HUES6 (cell line): ENCODE measurements around the gene ZBTB20.

Experiments used
- H3K27ac ChIP-seq: 2 replicates; pipeline ENCODE4 v1.7.0; 2013; ENCODE audit warnings: low read depth, mild to moderate bottlenecking, low read length, inconsistent platforms
- H3K27me3 ChIP-seq: 2 replicates; pipeline ENCODE4 v1.6.1; 2013; ENCODE audit warnings: low read length; ENCODE audit not compliant: control insufficient read depth, insufficient read depth
- H3K36me3 ChIP-seq: 2 replicates; pipeline ENCODE4 v1.6.1; 2013; ENCODE audit warnings: low read length; ENCODE audit not compliant: control insufficient read depth, insufficient read depth
- H3K4me1 ChIP-seq: 2 replicates; pipeline ENCODE4 v1.6.1; 2013; ENCODE audit warnings: low read length; ENCODE audit not compliant: control insufficient read depth, insufficient read depth
- H3K4me3 ChIP-seq: 2 replicates; pipeline ENCODE4 v1.5.1; 2013; ENCODE audit warnings: low read depth, low read length
- H3K9ac ChIP-seq: one replicate; pipeline ENCODE4 v1.6.1; 2013; ENCODE audit warnings: mild to moderate bottlenecking, low read length
- H3K9me3 ChIP-seq: 2 replicates; pipeline ENCODE4 v1.6.1; 2013; ENCODE audit warnings: low read depth, low read length; ENCODE audit not compliant: control insufficient read depth, insufficient read depth

ZBTB20 gene

DNA sequence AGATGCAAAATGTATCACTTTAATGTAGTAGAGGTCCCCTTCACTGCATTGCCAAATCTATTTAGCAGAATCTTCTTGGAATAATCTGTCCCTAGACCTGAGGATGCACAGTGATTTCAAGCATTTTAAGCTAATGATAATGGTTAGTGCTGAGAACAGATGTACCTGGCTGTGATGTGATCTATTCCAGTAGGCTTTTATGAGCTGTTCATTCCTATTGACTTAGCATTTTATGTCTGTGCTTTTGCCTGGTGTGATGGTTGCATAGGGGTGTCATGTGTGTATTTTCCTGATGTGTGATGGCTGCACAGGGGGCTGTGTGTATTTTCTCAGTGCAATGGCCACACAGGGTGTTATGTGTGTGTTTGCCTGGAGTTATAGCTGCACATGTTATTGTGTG, 580.3 kb downstream of the ZBTB20 start:
- H3K4me3 ChIP-seq, result no peak overlapping the region

DNA sequence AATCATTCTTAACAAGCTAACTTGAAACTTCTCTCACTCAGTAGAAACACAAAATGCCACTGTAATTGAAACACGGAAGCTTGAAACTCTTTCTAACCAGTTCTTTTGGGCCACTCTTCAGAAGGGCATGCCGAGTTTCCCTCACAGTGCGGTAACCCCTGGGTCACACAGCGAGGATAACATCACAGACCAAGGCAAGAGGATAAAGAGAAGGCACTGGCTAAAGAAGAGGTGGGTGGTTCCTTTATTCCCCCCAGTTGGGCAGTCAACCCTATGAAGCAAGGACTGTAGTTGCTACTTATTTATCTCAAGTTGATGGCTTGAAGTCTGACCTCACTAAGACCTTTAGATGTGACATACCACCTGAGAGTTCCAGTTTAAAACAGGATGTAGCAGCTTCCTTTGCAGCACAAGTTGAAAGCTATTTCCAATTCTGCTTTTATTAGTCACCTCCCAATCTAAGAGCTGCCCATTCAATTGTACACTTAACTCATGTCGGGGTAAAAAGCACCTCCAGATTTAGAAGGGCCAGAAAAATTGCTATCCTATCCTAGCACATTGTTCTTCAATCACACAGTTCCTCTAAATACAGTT, 580.8 kb downstream of the ZBTB20 start:
- H3K9ac ChIP-seq, result no peak overlapping the region
- no peaks in the 10 kb centered on the region for H3K27me3 ChIP-seq
- no peaks in the 10 kb centered on the region for H3K9me3 ChIP-seq
- no peak overlapping the region for H3K4me3 ChIP-seq
- peaks cover 19% of the 10 kb centered on the region for H3K4me1 ChIP-seq
- H3K36me3 ChIP-seq, result no peaks in the 10 kb centered on the region
- H3K27ac ChIP-seq, result no peak overlapping the region

More for the DNA sequence above, 580.3 kb downstream of the ZBTB20 start:
- no peaks in the 10 kb centered on the region for H3K36me3 ChIP-seq
- no peaks in the 10 kb centered on the region for H3K27me3 ChIP-seq
- no peak overlapping the region for H3K27ac ChIP-seq
- no peaks in the 10 kb centered on the region for H3K9me3 ChIP-seq
- peaks cover 24% of the 10 kb centered on the region for H3K4me1 ChIP-seq
- H3K9ac ChIP-seq, result no peak overlapping the region

- Histone ChIP-seq H3K4me3 (no peak overlapping the region), H3K27ac (no peak overlapping the region), H3K36me3 (no peaks in the 10 kb centered on the region), H3K4me1 (peaks cover 19% of the 10 kb centered on the region), H3K9me3 (no peaks in the 10 kb centered on the region), H3K9ac (no peak overlapping the region), H3K27me3 (no peaks in the 10 kb centered on the region)
Measured at GRCh38 chr3:114565216-114565615, 581.9 kb downstream of the ZBTB20 start.

DNA sequence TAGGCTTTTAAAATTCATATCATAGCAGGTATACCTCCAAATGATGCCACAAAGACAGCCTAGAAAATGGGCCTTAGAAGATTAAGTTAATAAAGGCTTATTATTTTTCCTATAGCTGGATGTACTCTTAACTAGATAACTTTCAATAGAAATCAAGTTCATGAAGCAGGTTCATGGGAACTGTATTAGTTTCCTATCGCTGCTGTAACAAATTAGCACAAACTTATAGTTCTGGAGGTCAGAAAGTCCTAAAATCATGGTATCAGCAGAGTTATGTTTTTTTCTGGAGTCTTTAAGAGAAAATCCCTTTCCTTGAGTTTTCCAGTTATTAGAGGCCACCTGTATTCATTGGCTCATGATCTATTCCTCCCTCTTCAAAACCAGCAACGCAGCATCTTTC, 583.4 kb downstream of the ZBTB20 start:
- Histone ChIP-seq H3K9me3 (no peaks in the 10 kb centered on the region), H3K9ac (no peak overlapping the region), H3K36me3 (no peaks in the 10 kb centered on the region), H3K4me1 (peaks cover 19% of the 10 kb centered on the region), H3K4me3 (no peak overlapping the region), H3K27ac (no peak overlapping the region), H3K27me3 (no peaks in the 10 kb centered on the region)

- Histone ChIP-seq H3K9ac (no peak overlapping the region), H3K27ac (no peak overlapping the region), H3K36me3 (no peaks in the 10 kb centered on the region), H3K4me3 (no peak overlapping the region), H3K27me3 (no peaks in the 10 kb centered on the region), H3K4me1 (peaks cover 14% of the 10 kb centered on the region; the same call in 1 of the 2 replicates), H3K9me3 (no peaks in the 10 kb centered on the region)
Measured at GRCh38 chr3:114562557-114562956, 584.5 kb downstream of the ZBTB20 start.

- Histone ChIP-seq H3K4me1 (no peaks in the 10 kb centered on the region), H3K4me3 (no peak overlapping the region), H3K36me3 (no peaks in the 10 kb centered on the region), H3K9ac (no peak overlapping the region), H3K9me3 (no peaks in the 10 kb centered on the region), H3K27ac (no peak overlapping the region), H3K27me3 (no peaks in the 10 kb centered on the region)
Measured at GRCh38 chr3:114558271-114558670, 588.8 kb downstream of the ZBTB20 start.

DNA sequence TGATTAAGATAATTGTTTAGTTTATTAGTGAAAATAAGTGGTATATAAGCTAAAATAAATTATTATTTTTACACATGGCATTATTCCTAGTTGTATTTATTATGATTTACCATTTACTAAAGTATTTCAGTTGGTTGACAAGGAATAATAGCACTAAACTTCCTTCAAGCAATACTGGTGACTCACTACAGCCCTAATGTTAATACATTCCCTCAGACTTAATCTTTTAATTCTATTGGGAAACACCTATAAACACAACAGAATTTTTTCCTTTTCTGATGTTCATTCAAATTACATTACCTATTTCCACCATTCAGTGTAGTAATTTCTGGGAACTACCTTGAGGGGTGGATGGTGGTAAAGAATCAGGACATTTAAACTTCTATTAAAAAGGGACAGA, 589.3 kb downstream of the ZBTB20 start:
- H3K27ac ChIP-seq, result no peak overlapping the region
- no peak overlapping the region for H3K4me3 ChIP-seq
- H3K9ac ChIP-seq, result no peak overlapping the region
- no peaks in the 10 kb centered on the region for H3K27me3 ChIP-seq
- H3K36me3 ChIP-seq, result no peaks in the 10 kb centered on the region
- H3K9me3 ChIP-seq, result no peaks in the 10 kb centered on the region
- H3K4me1 ChIP-seq, result no peaks in the 10 kb centered on the region

- no peaks in the 10 kb centered on the region for H3K36me3 ChIP-seq
- no peak overlapping the region for H3K27ac ChIP-seq
- H3K4me3 ChIP-seq, result no peak overlapping the region
- H3K9ac ChIP-seq, result no peak overlapping the region
- no peaks in the 10 kb centered on the region; the same call in 1 of the 2 replicates for H3K4me1 ChIP-seq
- no peaks in the 10 kb centered on the region for H3K9me3 ChIP-seq
- H3K27me3 ChIP-seq, result no peaks in the 10 kb centered on the region
Measured at GRCh38 chr3:114556657-114557213, 590.4 kb downstream of the ZBTB20 start.

- Histone ChIP-seq H3K4me3 (no peak overlapping the region), H3K9ac (no peak overlapping the region), H3K9me3 (no peaks in the 10 kb centered on the region), H3K27ac (no peak overlapping the region), H3K36me3 (no peaks in the 10 kb centered on the region), H3K27me3 (no peaks in the 10 kb centered on the region), H3K4me1 (no peaks in the 10 kb centered on the region; the same call in 1 of the 2 replicates)
Measured at GRCh38 chr3:114554731-114555130, 592.4 kb downstream of the ZBTB20 start.

DNA sequence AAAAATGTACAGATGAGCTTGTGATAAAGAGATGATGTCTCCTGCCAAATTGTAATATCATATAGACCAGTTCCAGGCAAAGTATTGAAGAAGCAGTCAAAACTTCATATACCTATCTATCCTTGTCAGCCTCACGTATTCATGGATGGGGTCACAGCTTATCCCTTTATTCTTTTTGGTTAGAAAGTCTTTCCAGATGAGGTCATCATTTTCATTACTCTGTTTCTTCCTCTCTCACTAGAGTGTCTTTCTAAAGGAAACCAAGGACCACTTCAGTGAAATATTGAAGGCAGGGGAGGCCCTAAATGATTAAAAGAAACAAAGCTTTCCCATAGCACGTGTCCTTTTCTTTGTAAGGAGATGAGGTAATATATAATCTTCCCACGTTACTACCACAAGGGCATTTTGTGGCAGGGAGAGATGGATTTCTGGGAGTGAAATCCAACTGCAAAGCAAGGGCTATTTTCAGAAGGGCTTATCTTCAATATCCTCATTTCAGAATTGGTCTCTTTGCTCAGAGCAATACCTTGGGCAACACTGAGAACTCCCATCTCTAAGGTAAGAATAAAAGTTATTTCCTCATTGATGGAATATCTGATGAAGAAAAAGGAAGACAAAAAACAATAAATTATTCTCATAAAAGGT, 593.0 kb downstream of the ZBTB20 start:
- Histone ChIP-seq H3K27me3 (no peaks in the 10 kb centered on the region), H3K4me1 (no peaks in the 10 kb centered on the region; the same call in 1 of the 2 replicates), H3K9ac (no peak overlapping the region), H3K9me3 (no peaks in the 10 kb centered on the region), H3K36me3 (no peaks in the 10 kb centered on the region), H3K27ac (no peak overlapping the region), H3K4me3 (no peak overlapping the region)

DNA sequence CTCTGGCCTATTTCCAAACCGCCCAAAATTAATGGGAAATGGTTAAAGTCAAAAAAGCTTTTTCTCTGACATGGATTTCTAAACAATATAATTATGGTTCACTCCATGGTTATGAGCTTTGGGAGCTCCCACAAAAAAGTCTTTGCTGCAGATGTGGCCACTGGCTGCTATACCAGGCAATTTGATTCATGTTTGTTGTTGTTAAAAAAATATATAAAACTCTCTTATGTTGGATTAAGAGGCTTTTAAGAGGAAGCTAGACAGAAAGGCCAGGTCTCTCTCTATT, 594.6 kb downstream of the ZBTB20 start:
- Histone ChIP-seq H3K36me3 (no peaks in the 10 kb centered on the region), H3K9me3 (no peaks in the 10 kb centered on the region), H3K4me1 (no peaks in the 10 kb centered on the region; the same call in 1 of the 2 replicates), H3K9ac (no peak overlapping the region), H3K27me3 (no peaks in the 10 kb centered on the region), H3K27ac (no peak overlapping the region), H3K4me3 (no peak overlapping the region)
